ENCODE data around the gene FAM3C.

The FAM3C gene

GRCh38 chr7:121360564-121360963 lies 35.5 kb downstream of the FAM3C start:
- no peak for DNase-seq (ENCODE audit: low spot score)
- TF ChIP-seq CTCF (IDR thresholded peaks at IDR 0.05; ENCODE audit: extremely low read depth, missing control alignments): no peak

DNA sequence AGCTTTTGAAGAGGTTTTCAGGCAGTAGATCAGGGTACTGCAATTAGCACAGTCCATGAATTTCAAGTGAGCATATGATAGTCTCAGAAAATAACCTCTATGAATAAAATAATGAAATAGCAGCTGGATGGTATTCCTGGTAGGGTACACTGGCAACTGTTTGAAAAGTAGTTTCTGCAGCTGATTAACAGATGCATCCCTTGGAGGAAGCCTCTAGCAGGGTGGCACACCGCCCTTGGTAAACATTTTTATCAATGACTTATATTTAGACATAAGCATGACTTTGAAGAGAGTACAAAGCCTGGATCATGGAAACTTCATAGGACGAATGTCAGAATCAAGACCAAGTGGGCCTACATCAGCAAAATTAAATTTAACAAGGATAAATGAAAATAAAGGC lies 40.5 kb downstream of the FAM3C start:
- no peak for TF ChIP-seq CTCF (IDR thresholded peaks at IDR 0.05; ENCODE audit: extremely low read depth, missing control alignments)
- DNase-seq (ENCODE audit: low spot score): no peak

DNA sequence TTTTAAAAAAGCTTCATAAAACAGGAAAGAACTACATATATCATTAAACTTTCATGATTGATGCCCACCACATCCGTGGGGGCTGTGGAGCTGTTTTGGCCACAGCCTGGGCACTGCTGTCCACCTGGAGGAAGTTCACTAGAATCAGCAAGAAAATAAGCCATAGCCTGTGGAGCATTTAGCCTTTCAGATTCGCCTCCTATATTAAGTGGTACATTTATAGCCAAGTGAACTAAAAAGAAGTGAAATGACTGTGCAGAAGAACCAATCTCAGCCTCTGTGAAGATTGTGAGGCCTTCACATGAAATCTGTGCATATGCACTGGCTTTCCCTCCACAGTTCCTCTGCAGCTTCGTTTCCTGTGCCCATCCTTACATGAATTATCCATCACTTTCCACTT lies 43.8 kb downstream of the FAM3C start:
- no peak for TF ChIP-seq CTCF (IDR thresholded peaks at IDR 0.05; ENCODE audit: extremely low read depth, missing control alignments)

DNA sequence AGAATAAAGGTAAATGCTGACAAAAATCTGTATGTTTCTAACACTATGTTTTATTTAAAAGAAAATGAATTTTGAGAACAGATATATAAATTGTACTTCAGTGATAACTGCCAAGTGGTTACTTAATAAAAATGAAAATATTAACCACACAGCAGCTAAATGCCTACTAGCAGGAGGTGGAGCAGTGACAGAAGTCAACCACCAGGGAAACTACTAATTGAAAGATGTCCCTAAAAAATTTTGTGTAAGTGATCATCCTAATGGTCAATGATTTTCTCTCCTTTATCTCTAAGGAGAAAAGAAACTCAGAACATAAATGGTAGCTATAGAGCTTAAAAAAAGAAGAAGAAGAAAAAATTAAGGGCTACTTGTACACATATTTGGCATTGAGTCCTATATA lies 44.4 kb downstream of the FAM3C start:
- TF ChIP-seq CTCF (IDR thresholded peaks at IDR 0.05; ENCODE audit: extremely low read depth, missing control alignments): no peak
- DNase-seq (ENCODE audit: low spot score): no peak

More for the DNA sequence above, 43.8 kb downstream of the FAM3C start:
- no peak for DNase-seq (ENCODE audit: low spot score)

DNA sequence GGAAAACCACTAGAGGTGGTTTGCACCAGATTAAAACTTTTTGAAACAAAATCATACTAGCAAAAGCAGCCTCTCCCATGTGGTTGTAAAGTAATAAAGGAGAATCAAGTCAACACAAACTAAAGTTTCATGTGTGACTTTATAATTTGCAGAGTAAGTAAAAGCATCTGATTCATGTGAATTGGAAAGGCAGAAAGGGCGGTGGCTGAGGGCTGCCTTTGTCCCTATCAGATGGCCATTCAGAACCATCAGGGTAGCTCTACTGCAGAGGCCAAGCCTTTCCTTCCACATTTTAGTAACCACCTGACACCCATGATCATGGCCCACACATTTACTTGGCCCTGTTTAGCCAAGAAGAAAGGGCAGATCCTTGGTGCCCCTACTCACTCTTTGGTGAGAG lies 51.6 kb downstream of the FAM3C start:
- TF ChIP-seq CTCF (IDR thresholded peaks at IDR 0.05; ENCODE audit: extremely low read depth, missing control alignments): no peak
- DNase-seq (ENCODE audit: low spot score): no peak

GRCh38 chr7:121344093-121344492 lies 52.0 kb downstream of the FAM3C start:
- DNase-seq (ENCODE audit: low spot score): no peak
- TF ChIP-seq CTCF (IDR thresholded peaks at IDR 0.05; ENCODE audit: extremely low read depth, missing control alignments): no peak

DNA sequence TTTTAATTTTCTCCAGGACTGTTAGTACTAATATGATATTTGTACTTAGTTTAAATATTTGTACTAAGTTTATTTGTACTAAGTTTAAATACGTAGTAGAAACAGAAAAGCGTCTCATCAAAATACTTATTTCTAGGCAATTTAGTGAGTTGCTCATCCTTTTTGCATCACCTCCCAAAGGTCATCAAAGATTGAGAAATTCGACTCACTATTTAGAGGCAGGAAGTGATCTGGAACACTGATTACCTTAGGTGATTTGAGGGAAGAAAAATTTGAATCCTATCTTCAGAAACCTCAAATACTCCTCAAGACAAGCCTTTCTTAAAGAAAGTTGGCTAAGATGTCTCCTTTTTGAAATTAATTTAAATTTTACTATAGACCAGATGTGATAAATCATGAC lies 52.8 kb downstream of the FAM3C start:
- no peak for DNase-seq (ENCODE audit: low spot score)
- TF ChIP-seq CTCF (IDR thresholded peaks at IDR 0.05; ENCODE audit: extremely low read depth, missing control alignments): no peak
